Prostate gland (tissue), 2 donors: Measurements from ENCODE around the gene IGFBP2.

Source experiments
- POLR2A ChIP-seq: fragments of 450-650 bp; IDR thresholded peaks from one replicate; pipeline ENCODE4 v1.6.1; 2016; ENCODE audit warnings: antibody characterized with exemption, mild to moderate bottlenecking
- POLR2AphosphoS5 ChIP-seq: sonication (generic); formaldehyde crosslinking; IDR thresholded peaks from one replicate; pipeline ENCODE4 v1.6.1; 2017; ENCODE audit warnings: antibody characterized with exemption
- TF ChIP-seq, protein P1 (sequence below), 4 experiments: fragments of 200-600 bp in 2 of 4; fragments of 450-650 bp in 2 of 4; sonication (generic) in 2 of 4; IDR thresholded peaks; 1 replicate in 3 of 4; 2 replicates in 1 of 4; pipeline ENCODE4 v1.5.1; 2016 to 2019; ENCODE audit warnings: antibody characterized with exemption in 4 of 4, mild to moderate bottlenecking in 2 of 4, moderate library complexity in 2 of 4

DNA sequence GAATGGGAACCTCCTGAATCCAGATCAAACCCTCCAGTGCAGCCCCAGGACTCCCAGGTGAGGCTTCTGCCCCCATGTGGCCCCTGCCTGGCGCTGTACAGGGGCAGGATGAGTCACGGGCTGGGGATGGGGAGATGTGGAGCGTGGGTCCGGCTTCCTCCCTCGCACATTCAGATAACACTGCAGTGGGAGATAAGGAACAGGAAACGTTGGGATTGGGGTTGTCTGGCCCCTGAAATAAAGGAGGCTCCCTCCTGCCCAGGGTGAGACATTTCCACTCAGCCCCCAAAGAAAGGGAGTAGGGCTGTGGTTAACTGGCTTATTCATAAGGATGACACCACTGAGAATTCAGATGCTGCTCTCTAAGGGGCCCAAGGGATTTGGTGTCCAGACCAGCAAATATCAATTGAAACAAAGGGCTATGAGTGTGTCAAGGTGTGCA, 31.4 kb downstream of the IGFBP2 start:
- TF ChIP-seq, protein P1, sequence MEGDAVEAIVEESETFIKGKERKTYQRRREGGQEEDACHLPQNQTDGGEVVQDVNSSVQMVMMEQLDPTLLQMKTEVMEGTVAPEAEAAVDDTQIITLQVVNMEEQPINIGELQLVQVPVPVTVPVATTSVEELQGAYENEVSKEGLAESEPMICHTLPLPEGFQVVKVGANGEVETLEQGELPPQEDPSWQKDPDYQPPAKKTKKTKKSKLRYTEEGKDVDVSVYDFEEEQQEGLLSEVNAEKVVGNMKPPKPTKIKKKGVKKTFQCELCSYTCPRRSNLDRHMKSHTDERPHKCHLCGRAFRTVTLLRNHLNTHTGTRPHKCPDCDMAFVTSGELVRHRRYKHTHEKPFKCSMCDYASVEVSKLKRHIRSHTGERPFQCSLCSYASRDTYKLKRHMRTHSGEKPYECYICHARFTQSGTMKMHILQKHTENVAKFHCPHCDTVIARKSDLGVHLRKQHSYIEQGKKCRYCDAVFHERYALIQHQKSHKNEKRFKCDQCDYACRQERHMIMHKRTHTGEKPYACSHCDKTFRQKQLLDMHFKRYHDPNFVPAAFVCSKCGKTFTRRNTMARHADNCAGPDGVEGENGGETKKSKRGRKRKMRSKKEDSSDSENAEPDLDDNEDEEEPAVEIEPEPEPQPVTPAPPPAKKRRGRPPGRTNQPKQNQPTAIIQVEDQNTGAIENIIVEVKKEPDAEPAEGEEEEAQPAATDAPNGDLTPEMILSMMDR (IDR thresholded peaks at IDR 0.05), result no peak
- TF ChIP-seq POLR2A (no peak), POLR2AphosphoS5 (no peak)
